ENCODE measurements around the gene RBM41.
"Not testable (repeated sequence)": the region's sequence is repeated elsewhere in the genome, so short reads cannot be mapped to it uniquely, and the experiment has no call there.

Gene RBM41

GRCh38 chrX:107117993-107118321 lies 665 bp downstream of the RBM41 start:
- peak overlapping the region; percentile 81 for H3K4me3 ChIP-seq (ENCODE audit: low read depth, low read length)
- DNase-seq (ENCODE audit: low read depth), result peak; percentile 54
- TF ChIP-seq POLR2A (IDR thresholded peaks at IDR 0.05; ENCODE audit: extremely low read depth, insufficient read length) (no peak), CTCF (IDR thresholded peaks at IDR 0.05; ENCODE audit: low read depth, low read length) (no peak), MAX (IDR thresholded peaks at IDR 0.05; ENCODE audit: low read depth, low read length) (no peak), MYC (IDR thresholded peaks at IDR 0.05; ENCODE audit: low read depth, low read length) (no peak)

GRCh38 chrX:107107459-107107858 lies 11.2 kb downstream of the RBM41 start:
- DNase-seq (ENCODE audit: low read depth), result no peak
- no peak overlapping the region for H3K4me3 ChIP-seq (ENCODE audit: low read depth, low read length)
- TF ChIP-seq POLR2A (IDR thresholded peaks at IDR 0.05; ENCODE audit: extremely low read depth, insufficient read length), result no peak
- no peak for TF ChIP-seq MYC (IDR thresholded peaks at IDR 0.05; ENCODE audit: low read depth, low read length)
- no peak for TF ChIP-seq CTCF (IDR thresholded peaks at IDR 0.05; ENCODE audit: low read depth, low read length)
- TF ChIP-seq MAX (IDR thresholded peaks at IDR 0.05; ENCODE audit: low read depth, low read length), result no peak

GRCh38 chrX:107102980-107103379 lies 15.6 kb downstream of the RBM41 start:
- peak; percentile 6 for DNase-seq (ENCODE audit: low read depth)
- H3K4me3 ChIP-seq (ENCODE audit: low read depth, low read length), result no peak overlapping the region
- no peak for TF ChIP-seq CTCF (IDR thresholded peaks at IDR 0.05; ENCODE audit: low read depth, low read length)
- no peak for TF ChIP-seq POLR2A (IDR thresholded peaks at IDR 0.05; ENCODE audit: extremely low read depth, insufficient read length)
- no peak for TF ChIP-seq MYC (IDR thresholded peaks at IDR 0.05; ENCODE audit: low read depth, low read length)
- TF ChIP-seq MAX (IDR thresholded peaks at IDR 0.05; ENCODE audit: low read depth, low read length), result no peak

- no peak for DNase-seq (ENCODE audit: low read depth)
- H3K4me3 ChIP-seq (ENCODE audit: low read depth, low read length), result no peak overlapping the region
- TF ChIP-seq POLR2A (IDR thresholded peaks at IDR 0.05; ENCODE audit: extremely low read depth, insufficient read length), result no peak
- TF ChIP-seq MYC (IDR thresholded peaks at IDR 0.05; ENCODE audit: low read depth, low read length), result no peak
- TF ChIP-seq CTCF (IDR thresholded peaks at IDR 0.05; ENCODE audit: low read depth, low read length), result no peak
- TF ChIP-seq MAX (IDR thresholded peaks at IDR 0.05; ENCODE audit: low read depth, low read length), result no peak
Measured at GRCh38 chrX:107076158-107076557, 42.5 kb downstream of the RBM41 start.

- not testable (repeated sequence) for H3K4me3 ChIP-seq (ENCODE audit: low read depth, low read length); DNase-seq (ENCODE audit: low read depth)
Measured at GRCh38 chrX:107057731-107058130, 60.9 kb downstream of the RBM41 start.

- H3K4me3 ChIP-seq (ENCODE audit: low read depth, low read length), result no peak overlapping the region
- no peak for DNase-seq (ENCODE audit: low read depth)
- TF ChIP-seq POLR2A (IDR thresholded peaks at IDR 0.05; ENCODE audit: extremely low read depth, insufficient read length) (no peak), MAX (IDR thresholded peaks at IDR 0.05; ENCODE audit: low read depth, low read length) (no peak), MYC (IDR thresholded peaks at IDR 0.05; ENCODE audit: low read depth, low read length) (no peak), CTCF (IDR thresholded peaks at IDR 0.05; ENCODE audit: low read depth, low read length) (no peak)
Measured at GRCh38 chrX:107054978-107055377, 63.6 kb downstream of the RBM41 start.
